ENCODE results near the gene PRSS27.
A peak's percentile ranks its signal among the peaks of the same experiment; 100 is the strongest.
"Not testable (repeated sequence)": the region's sequence is repeated elsewhere in the genome, so short reads cannot be mapped to it uniquely, and the experiment has no call there.

The PRSS27 gene

GRCh38 chr16:2728034-2728433 lies 8.0 kb upstream of the PRSS27 start:
- DNase-seq (ENCODE audit: low read depth) = no peak
- TF ChIP-seq, protein P1, sequence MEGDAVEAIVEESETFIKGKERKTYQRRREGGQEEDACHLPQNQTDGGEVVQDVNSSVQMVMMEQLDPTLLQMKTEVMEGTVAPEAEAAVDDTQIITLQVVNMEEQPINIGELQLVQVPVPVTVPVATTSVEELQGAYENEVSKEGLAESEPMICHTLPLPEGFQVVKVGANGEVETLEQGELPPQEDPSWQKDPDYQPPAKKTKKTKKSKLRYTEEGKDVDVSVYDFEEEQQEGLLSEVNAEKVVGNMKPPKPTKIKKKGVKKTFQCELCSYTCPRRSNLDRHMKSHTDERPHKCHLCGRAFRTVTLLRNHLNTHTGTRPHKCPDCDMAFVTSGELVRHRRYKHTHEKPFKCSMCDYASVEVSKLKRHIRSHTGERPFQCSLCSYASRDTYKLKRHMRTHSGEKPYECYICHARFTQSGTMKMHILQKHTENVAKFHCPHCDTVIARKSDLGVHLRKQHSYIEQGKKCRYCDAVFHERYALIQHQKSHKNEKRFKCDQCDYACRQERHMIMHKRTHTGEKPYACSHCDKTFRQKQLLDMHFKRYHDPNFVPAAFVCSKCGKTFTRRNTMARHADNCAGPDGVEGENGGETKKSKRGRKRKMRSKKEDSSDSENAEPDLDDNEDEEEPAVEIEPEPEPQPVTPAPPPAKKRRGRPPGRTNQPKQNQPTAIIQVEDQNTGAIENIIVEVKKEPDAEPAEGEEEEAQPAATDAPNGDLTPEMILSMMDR (IDR thresholded peaks at IDR 0.05; ENCODE audit: control insufficient read depth, insufficient read depth, low read depth, low read length, missing control alignments) = no peak
- no peak overlapping the region for H3K4me3 ChIP-seq (ENCODE audit: control insufficient read depth, low read depth, low read length)

DNA sequence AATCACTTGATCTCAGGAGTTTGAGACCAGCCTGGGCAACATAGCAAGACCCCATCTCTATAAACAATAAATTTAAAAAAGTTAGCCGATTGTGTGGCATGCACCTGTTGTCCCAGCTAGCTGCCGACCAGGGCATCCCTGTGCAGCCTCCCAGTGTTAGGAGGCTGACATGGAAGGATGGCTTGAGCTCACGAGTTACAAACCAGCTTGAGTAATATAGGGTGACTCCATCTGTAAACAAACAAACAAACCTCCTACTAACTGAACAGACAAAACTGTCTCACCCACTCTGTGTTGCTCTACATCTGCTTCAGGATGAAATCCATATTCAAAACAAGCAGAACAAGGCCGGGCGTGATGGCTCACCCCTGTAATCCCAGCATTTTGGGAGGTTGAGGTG lies 6.9 kb upstream of the PRSS27 start:
- TF ChIP-seq, protein P1 (IDR thresholded peaks at IDR 0.05; ENCODE audit: control insufficient read depth, insufficient read depth, low read depth, low read length, missing control alignments) = no peak
- no peak for DNase-seq (ENCODE audit: low read depth)
- no peak overlapping the region for H3K4me3 ChIP-seq (ENCODE audit: control insufficient read depth, low read depth, low read length)

DNA sequence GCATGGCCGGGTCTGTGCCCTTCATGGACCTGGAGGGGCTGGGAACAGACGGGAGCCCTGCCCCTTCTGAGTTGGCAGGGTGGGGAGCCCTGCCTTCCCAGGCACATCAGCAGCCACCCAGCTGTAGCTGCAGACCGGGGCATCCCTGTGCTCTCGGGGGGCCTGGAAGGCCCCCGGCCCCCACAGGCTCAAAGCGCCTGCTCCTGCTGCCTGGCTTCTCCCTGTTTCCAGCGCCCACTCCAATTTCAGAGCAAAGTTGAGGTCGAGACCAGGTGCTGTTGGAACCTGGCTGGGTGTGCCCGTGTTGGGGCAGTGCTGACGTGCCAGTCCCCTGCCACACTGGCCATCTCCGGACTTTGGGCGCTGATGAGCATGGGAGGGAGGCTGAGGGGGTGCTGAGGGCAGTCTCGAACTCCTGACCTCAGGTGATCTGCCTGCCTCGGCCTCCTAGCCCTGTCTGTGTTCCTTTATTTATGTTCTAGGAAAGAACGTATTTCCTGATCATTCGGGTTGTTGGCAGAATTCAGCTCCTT lies 4.9 kb upstream of the PRSS27 start:
- TF ChIP-seq, protein P1 (IDR thresholded peaks at IDR 0.05; ENCODE audit: control insufficient read depth, insufficient read depth, low read depth, low read length, missing control alignments) = no peak
- DNase-seq (ENCODE audit: low read depth) = no peak
- no peak overlapping the region for H3K4me3 ChIP-seq (ENCODE audit: control insufficient read depth, low read depth, low read length)

GRCh38 chr16:2724088-2724676 lies 4.2 kb upstream of the PRSS27 start:
- TF ChIP-seq, protein P1 (IDR thresholded peaks at IDR 0.05; ENCODE audit: control insufficient read depth, insufficient read depth, low read depth, low read length, missing control alignments) = no peak
- no peak overlapping the region for H3K4me3 ChIP-seq (ENCODE audit: control insufficient read depth, low read depth, low read length)
- no peak for DNase-seq (ENCODE audit: low read depth)

GRCh38 chr16:2721634-2722173 lies 1.7 kb upstream of the PRSS27 start:
- H3K4me3 ChIP-seq (ENCODE audit: control insufficient read depth, low read depth, low read length) = peak overlapping the region; percentile 58
- DNase-seq (ENCODE audit: low read depth) = not testable (repeated sequence)

GRCh38 chr16:2720719-2721633 lies 952 bp upstream of the PRSS27 start:
- TF ChIP-seq, protein P1 (IDR thresholded peaks at IDR 0.05; ENCODE audit: control insufficient read depth, insufficient read depth, low read depth, low read length, missing control alignments) = peak; percentile 46
- DNase-seq (ENCODE audit: low read depth) = peak; percentile 27
- peak overlapping the region; percentile 58 for H3K4me3 ChIP-seq (ENCODE audit: control insufficient read depth, low read depth, low read length)
